Measurements from ENCODE around the gene CX3CR1. TPM values are rescaled to one million over a fixed set of nuclear protein-coding genes. Genes with fewer than 3 reads are reported as not detected.
"Not testable (repeated sequence)": the region's sequence is repeated elsewhere in the genome, so short reads cannot be mapped to it uniquely, and the experiment has no call there.

CX3CR1 gene
- total RNA-seq, 1 donor from 2014 or later = 12.4 TPM

DNA sequence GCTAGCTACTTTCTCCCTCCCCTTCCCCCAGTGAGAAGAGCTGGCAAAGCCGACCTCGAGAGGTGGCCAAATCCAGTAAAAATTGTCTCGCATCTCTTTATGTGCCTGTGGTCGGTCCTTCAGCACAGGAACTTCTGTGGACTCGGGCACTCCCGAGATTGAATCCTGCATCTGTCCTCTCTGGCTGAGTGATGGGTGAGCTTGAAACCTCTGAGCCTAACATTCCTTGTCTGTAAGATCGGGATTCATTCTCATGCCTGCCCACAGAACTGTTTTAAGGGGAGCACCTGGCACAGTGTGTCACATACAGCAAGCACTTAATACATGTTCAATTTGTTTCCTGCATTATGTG lies 11.3 kb downstream of the CX3CR1 start:
- intact Hi-C loops (cut with micrococcal nuclease) = loop anchor here (1.0 to 10.0 kb wide), 5 partner anchors 8 to 1234 kb away; partner anchors contain the start of genes DLEC1 and SLC25A38

DNA sequence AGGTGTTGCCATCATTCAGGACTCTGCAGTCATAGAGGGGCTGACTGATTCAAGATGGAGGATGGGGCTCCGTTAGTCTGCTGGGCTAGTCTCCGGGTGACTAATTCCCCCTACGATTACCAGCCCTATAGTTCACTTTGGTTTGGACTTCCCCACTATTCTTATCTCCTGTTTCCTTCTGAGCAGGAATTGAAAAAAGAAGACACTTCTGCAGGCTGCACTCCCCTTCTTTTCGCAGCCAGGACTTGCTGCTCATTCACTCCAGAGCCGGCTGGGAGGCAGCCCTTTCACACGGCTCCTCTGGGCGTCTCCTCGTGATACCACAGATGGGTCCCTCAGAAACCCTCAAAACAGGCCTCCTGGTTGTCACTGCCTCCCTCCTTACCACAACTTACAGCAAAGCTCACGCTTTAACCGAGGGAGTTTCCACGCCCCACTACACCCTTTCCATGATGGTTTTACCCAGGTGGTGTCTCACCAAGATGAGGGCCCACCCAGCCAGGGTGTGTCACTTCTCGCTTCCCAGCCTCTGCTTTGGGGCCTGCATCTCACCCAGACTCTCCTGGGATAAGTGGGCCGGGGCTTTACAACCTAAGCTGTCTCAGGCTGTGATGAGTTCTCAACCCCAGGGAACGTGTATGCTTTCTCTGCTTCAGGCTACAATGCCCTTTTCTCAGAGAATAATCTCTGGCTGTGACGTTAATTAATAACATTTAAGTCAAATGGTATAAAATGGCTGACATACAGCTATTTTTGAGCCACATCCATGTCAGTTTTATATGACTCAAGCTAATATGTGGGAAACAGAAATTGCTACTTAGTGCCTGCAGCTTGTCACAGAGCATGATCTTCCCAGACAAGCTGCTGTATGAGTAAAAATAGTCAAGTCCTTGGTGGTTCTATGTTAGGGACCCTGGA lies 11.9 kb downstream of the CX3CR1 start:
- intact Hi-C loops (cut with micrococcal nuclease) = loop anchor here (1.0 to 10.0 kb wide), 5 partner anchors 8 to 1233 kb away; partner anchors contain the start of genes DLEC1 and SLC25A38

DNA sequence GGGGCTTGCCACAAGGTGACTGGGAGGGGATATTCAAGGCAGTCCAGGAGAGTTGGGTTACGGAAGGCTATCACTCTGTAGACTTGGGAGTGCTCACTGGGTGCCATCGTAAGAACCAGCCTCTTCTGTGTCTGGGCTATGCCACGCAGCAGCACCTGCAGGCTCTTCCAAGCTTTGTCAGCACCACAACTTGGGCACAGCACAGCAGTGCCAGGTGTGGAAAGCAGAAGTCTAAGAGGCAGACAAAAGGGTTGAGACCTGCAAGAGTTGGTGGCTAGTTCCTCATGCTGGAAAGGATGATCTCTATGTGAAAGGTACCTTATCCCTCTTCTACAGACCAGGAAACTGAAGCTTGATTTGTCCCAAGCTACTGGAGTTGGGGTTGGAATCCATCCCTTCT lies 15.8 kb downstream of the CX3CR1 start:
- intact Hi-C loops (cut with micrococcal nuclease) = loop anchor here (10.0 kb wide), 1 partner anchor 1229 kb away; the partner anchor contains the start of gene DLEC1

DNA sequence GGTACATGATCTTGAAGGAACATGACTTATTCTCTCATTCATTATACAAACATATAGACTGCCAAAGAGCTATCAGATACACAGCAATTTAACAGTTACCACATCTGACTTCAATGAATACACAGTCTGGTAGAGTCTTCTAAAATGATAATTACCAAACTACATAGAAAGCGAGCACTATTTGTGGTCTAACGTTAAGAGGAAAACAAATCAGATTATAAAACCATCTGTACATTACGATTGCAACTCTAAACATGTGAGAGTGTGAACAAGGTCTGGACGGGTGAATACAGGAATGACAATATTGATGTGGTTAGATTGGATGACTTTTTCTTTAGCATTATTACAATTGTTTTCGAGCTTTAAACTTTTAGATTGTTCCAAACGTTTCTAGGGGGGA lies 16.3 kb downstream of the CX3CR1 start:
- intact Hi-C loops (cut with micrococcal nuclease) = loop anchor here (10.0 kb wide), 1 partner anchor 1229 kb away; the partner anchor contains the start of gene DLEC1

DNA sequence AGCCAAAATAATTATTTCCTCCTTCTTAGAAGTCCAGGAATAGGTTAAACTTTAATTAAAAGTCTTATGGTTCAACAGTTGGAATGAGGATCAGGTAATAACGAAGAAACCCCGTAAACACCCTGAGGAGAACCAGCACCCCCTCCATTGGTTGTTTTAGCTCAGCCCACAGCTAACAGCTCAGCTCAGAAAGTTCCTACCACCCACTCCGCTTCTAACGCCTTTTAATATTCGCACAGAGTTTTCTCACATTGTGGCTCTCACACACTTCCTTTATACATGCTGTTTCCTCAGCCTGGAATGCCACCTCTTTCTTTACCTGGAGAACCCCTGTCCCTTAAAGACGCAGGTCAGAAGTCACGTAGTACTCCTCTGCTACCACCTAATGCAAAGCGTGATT lies 17.0 kb downstream of the CX3CR1 start:
- intact Hi-C loops (cut with micrococcal nuclease) = loop anchor here (10.0 kb wide), 1 partner anchor 1228 kb away; the partner anchor contains the start of gene DLEC1

DNA sequence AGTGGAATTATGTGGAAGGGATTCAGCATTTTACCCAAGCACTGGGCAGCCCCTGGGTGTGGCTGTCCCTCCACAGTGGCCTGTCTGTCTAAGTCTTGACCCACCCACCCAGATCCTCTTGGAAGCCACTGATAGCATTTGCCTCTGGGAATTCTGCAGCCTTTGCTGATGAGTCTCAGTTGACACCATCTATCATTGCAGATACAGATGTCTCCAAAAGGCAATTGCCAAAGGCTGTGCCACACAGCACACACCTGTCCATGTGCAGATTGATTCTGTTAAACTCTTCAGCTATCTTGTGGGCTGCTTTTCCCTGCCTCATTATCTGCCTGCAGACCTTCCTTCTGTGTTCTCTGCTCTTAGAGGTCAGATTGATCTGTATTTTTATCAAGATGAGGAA lies 18.1 kb downstream of the CX3CR1 start:
- intact Hi-C loops (cut with micrococcal nuclease) = loop anchor here (1.0 to 10.0 kb wide), 7 partner anchors 27 to 1227 kb away; partner anchors contain the start of genes DLEC1, GORASP1 and TTC21A

DNA sequence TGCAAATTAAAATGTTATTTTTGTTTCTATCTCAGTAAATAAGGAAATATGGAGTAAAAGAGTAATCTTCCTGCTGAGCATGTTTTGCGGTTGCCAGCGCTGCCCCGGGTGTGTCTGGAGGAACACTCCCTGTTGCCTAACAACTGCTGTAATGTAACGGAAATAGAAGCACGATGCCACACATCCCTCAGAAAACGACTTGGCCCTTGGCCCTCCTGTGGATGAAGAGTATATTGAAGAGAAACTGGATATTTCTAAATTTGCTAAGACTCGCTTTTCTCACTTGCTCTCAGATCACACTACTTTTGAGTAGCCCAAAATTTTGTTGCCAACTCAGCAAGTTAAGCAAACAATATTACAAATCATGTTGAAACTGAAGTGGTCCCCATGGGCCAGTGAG lies 18.9 kb downstream of the CX3CR1 start:
- intact Hi-C loops (cut with micrococcal nuclease) = loop anchor here (1.0 to 10.0 kb wide), 8 partner anchors 7 to 1226 kb away; partner anchors contain the start of genes DLEC1, GORASP1 and TTC21A

DNA sequence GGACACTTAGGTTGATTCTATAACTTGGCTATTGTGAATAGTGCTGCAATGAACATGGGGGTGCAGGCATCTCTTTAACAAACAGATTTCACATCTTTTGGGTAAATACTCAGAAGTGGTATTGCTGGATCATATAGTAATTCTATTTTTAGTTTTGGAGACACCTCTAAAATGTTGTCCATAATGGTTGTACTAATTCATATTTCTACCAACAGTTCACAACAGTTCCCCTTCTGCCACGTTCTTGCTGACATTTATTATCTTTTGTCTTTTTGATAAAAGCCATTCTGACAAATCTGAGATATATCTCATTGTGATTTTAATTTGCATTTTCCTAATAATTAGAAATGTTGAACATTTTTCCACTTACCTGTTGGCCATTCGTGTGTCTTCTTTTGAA lies 19.5 kb downstream of the CX3CR1 start:
- intact Hi-C loops (cut with micrococcal nuclease) = loop anchor here (1.0 to 10.0 kb wide), 2 partner anchors 8 to 1226 kb away; partner anchors contain the start of gene DLEC1

DNA sequence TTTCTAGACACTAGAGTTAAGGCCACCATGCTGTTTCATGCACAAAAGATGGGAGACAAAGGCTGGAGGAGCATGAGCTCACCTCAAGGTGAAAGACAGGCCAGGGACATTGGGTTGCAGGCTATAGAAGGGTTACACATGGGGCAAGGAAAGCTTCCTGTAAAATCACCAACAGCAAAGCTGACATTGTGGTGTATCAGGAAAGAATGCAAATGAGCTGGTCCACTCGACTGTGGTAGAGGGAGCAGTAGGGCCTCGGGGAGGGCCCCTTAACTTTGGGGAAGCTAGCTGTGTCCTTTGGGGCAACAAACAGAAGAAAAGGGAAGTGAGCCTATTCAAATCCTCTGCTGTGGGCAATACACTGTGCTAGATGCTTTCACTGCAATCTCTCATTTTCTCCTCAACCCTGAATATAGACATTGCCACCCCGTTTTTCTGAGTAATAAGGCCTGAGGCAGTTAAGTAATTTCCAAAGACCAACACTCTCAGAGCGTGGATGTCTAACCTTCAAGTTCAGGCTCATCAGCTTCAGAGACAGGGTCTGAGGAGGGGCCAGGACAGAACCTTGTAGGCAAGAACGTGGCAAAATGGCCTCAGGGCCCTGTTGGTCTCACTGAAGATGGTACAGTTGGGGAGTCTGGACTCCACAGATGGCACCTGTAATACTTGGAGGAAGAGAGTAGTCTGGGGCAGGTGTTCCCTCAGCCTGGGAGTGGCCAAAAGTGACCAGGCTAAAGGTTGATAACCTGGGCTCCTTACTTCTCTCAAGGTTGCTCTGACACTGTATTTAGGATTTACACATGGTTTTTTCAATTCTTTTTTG lies 24.1 kb downstream of the CX3CR1 start:
- intact Hi-C loops (cut with micrococcal nuclease) = no loop called here

DNA sequence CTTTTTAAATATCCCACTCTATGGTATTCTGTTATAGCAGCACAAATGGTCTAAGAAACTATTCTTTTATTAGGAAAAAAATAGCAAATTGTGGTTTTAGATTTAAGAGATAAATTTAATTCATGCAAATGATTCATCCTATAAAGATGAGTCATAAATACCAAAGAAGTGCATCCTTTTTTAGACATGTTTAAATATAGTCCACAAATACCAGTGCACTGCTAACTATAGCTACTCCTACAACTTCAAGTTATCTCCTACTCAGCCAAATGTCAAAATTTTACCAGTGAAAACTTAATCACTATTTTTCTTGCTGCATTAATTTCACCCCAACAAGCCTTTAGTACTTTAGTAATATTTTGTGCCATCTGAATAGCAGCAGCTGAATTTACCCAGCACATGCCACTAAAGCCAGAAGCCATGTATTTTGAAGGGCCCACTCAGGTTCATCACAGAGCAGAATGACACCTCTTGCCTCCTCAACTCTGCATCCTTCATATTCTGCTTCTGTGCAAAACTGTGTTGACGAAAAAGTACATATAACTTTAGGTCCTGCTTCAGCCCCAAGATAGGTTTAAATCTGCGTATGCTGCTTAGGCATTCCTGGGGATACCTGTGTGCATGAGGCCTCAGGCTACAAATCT lies 24.9 kb downstream of the CX3CR1 start:
- intact Hi-C loops (cut with micrococcal nuclease) = no loop called here

DNA sequence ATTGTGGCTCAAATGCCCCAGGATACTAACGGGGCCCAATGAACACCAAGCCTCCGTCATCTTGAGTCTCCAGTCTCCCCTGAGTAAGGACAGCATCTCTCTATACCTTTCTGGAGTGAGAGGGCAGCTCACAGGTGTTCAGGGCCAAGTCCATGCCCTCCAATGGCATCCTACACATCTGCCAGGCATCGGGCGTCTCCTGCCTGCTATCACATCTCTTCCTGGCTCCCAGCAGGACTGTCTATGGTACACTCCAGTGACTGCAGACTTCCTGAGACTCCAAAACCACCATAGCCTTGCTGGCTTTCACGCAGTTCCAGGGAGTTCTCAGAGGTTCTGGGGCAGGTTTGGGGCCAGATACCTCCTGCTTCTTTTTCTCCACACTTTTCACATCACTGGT lies 28.3 kb downstream of the CX3CR1 start:
- intact Hi-C loops (cut with micrococcal nuclease) = no loop called here

DNA sequence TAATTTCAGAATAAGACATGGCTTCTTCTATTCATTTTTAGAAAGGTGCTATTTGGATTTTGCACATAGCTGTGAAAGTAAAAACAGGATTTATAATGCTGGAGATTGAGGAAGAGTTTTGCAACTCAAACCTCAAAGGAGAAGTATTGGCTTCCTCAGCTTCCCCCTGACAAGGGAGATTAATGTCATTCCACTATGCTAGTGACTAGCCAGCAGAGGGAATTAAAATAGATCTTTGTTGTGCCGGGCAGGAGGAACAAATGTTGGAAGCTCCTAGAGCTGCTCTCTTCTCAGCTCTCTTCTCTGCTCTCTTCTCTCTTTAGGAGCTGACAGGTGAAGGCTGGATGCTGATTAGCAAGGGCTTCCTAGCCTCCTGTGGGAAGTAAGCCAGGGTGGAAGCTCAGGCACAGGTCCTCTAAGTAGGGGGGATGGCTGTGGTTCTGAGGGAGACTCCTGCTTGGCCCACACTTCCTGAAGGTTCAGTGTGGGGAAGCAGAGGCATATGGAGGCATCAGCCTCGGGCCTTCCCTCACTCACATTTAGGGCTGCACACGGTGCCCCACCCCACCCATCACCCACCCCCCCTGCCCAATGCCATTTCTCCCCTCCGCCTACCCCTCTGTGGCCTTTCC lies 29.6 kb downstream of the CX3CR1 start:
- intact Hi-C loops (cut with micrococcal nuclease) = no loop called here

DNA sequence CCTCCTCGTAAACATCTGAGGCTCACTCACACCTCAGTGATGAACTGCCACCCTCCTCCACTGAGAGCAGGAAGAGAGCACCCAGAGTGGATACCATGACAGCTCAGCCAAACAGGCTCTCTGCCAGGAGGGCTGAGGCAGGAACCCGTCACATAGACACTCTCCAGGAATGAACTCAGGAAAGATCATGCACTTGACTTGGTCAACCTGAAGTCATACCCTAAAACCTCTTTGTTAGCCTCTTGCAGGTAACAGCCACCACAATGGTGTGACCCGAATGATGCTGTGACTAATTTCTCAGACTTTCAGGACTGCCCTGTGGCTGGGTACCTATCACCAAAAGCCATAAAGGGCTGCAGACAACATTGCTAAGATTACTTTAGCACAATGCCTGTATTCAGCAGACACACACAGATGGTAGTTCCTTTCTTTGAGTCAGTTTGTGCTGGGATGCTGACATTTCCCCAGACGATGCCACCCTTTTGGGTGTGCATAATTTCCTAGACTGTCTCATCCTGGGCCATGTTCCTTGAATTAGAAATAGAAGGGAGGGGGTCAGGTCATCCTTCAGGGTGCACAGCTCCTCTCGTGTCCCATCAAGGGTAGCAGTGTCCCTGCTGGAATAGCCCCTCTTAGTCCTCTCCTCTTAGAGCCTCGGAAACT lies 30.3 kb downstream of the CX3CR1 start:
- intact Hi-C loops (cut with micrococcal nuclease) = no loop called here

DNA sequence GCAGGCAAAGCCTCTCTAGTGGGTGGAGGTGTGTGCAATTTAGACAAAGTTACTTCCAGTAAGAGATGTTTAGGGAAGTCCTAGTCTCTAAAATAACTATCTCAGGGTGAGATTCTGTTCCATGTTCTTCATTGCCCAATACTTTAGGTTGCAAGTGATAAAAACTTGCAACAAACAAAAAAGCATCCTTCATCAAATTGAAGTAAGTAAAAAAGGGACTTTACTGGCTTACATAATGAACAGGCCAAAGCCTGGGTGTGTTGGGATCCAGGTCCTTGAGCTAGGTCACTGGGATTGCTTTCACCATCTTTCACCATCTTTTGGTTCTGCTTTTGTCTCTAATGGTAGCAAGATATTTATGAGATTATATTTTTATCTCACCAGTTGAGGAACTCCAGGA lies 38.3 kb downstream of the CX3CR1 start:
- intact Hi-C loops (cut with micrococcal nuclease) = no loop called here

DNA sequence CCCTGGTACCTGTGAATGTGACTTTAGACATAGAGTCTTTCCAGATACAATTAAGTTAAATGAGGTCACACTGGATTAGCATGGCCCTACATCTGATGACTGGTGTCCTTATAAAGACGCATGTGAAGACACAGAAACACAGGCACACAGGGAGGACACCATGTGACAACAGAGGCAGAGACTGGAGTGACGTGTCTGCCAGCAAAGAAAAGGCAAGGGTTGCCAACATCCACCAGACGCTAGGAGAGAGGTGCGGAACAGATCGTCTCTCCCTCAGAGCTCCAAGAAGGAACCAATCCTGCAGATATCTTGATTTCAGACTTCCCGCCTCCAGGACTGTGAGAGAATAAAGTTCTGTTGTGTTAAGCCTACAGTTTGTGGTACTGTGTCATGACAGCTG lies 42.8 kb downstream of the CX3CR1 start:
- intact Hi-C loops (cut with micrococcal nuclease) = no loop called here

DNA sequence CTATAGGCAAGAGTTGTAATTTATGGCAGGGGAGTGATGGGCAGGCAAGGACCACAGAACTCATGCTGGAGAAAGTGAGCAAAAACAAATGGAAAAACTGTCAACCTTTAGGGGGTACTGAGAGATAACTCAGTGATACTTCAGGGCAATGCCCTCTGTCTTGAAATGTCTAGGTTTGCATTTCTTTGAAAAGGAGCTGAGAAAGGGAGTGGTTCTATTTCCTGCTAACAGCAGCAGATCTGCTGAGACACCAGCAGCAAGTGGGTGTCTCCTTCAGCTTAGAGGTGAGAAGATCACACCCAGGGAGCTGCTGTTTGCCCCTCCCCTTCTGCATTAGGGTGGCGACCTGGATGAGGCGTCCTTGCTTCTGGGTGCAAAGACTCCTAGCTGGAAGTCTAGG lies 45.2 kb downstream of the CX3CR1 start:
- intact Hi-C loops (cut with micrococcal nuclease) = loop anchor here (1.0 kb wide), 1 partner anchor 12 kb away; no protein-coding TSS in a partner anchor

DNA sequence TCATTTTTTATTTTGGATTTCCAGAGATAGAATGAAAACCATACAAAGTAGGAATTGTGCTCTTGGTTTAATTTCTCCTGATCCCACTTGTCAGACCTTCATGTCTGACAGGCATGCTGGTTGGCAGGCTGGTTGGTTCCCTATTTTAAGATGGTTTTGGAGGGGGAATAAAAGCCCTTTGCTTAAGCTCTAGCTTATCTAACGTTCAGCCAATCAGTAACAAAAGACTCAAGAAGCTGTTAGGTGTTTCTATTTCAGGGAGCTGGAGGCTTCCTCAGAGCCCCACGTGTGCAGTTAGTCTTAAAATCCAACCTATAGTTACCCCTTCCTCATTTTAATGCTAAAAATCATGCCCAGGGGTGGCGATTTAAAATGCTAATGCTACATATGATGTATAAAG lies 47.0 kb downstream of the CX3CR1 start:
- intact Hi-C loops (cut with micrococcal nuclease) = no loop called here

DNA sequence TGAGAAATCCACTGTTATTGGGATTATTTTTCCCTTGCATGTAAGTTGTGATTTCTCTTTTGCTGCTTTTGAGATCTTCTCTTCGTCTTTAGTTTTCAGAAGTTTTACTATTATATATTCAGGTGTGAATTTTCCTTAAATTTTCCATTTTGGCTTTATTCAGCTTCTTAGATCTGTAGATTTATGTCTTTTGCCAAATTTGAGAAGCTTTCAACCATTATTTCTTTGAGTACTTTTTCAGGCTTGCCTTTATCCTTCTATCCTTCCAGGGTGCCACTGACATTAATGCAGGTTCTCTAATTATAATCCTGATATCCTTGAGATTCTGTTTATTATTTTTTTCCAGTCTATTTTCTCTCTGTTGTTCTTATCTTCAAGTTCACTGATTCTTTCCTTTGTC lies 49.4 kb downstream of the CX3CR1 start:
- intact Hi-C loops (cut with micrococcal nuclease) = no loop called here

DNA sequence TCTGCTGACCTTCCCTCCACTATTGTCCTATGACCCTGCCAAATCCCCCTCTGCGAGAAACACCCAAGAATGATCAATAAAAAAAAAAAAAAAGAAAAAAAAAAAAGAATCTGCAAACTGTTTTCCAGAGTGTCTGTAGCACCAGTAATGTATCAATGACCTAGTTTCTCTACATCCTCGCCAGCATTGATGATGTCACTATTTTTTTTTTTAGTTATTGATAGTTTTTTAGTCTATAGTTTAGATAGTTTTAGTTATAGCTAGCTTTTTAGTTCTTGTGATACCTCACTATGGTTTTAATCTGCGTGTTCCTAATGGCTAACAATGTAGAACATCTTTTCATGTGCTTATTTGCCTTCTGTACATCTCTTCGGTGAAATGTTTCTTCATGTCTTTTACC lies 51.3 kb downstream of the CX3CR1 start:
- intact Hi-C loops (cut with micrococcal nuclease) = no loop called here

DNA sequence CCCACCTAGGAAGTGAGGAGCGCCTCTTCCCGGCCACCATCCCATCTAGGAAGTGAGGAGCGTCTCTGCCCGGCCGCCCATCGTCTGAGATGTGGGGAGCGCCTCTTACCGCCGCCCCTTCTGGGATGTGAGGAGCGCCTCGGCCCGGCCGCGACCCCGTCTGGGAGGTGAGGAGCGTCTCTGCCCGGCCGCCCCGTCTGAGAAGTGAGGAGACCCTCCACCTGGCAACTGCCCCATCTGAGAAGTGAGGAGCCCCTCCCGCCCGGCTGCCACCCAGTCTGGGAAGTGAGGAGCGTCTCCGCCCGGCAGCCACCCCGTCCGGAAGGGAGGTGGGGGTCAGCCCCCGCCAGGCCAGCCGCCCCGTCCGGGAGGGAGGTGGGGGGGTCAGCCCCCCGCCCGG lies 52.2 kb downstream of the CX3CR1 start:
- intact Hi-C loops (cut with micrococcal nuclease) = not testable (repeated sequence)

All from T-helper 1 cell treated with Interleukin-12 subunit alpha and Interleukin-12 subunit beta and Interleukin-4 antibody, amounts not matched to agents 30 ng/mL and 1 ng/mL, for 36 hours (primary cell).